ENCODE measurements around the gene NECAB3. TPM values are rescaled to one million over a fixed set of nuclear protein-coding genes. Genes with fewer than 3 reads are reported as not detected.

Gene NECAB3
- total RNA-seq, 1 donor from 2014 or later, result 146 TPM

DNA sequence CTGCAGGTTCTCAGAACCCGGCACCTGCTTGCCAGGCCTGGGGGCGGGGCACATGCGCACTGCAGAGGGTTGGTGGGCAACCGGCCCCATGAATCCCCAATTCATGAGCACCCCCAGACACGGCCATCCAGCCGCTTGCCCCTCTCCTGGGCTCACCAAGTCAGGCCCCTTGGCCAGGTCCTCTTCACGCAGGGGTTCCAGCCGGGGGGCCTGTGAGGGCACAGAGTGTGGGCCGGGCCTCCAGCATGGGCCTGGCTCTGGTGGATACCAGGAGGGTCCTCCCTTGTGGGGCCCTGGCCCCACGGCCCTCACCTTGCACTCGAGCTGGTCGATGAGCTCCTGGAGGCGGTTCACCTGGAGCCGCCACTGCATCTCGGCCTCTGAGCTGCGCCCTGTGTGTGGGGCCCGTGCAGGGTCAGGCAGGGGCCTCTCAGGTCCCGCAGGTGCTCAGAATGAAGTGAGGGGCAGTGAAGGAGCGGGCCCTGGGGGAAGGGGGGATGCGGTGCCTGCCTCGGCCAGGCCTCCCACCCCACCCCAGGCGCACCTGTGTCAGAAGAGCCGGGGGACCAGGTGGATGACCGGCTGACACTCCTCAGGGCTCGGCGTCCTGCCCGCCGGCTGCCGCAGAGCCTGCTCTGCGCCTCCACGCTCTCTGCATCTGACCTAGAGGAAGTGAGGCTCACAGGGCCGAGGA lies 14.7 kb downstream of the NECAB3 start:
- Mint-ChIP-seq H3K27me3 (ENCODE audit: unreplicated experiment) (peaks cover 6% of the 10 kb centered on the region), H3K27ac (ENCODE audit: unreplicated experiment) (no peak overlapping the region), H3K36me3 (ENCODE audit: unreplicated experiment) (no peaks in the 10 kb centered on the region), H3K4me3 (ENCODE audit: unreplicated experiment) (no peak overlapping the region), H3K9me3 (ENCODE audit: unreplicated experiment) (peaks cover 13% of the 10 kb centered on the region), H3K4me1 (ENCODE audit: low read depth, unreplicated experiment) (peaks cover 11% of the 10 kb centered on the region)
- peak; percentile 9 for DNase-seq
- TF ChIP-seq, protein P1, sequence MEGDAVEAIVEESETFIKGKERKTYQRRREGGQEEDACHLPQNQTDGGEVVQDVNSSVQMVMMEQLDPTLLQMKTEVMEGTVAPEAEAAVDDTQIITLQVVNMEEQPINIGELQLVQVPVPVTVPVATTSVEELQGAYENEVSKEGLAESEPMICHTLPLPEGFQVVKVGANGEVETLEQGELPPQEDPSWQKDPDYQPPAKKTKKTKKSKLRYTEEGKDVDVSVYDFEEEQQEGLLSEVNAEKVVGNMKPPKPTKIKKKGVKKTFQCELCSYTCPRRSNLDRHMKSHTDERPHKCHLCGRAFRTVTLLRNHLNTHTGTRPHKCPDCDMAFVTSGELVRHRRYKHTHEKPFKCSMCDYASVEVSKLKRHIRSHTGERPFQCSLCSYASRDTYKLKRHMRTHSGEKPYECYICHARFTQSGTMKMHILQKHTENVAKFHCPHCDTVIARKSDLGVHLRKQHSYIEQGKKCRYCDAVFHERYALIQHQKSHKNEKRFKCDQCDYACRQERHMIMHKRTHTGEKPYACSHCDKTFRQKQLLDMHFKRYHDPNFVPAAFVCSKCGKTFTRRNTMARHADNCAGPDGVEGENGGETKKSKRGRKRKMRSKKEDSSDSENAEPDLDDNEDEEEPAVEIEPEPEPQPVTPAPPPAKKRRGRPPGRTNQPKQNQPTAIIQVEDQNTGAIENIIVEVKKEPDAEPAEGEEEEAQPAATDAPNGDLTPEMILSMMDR (IDR thresholded peaks at IDR 0.05; ENCODE audit: partially characterized antibody, unreplicated experiment), result no peak

DNA sequence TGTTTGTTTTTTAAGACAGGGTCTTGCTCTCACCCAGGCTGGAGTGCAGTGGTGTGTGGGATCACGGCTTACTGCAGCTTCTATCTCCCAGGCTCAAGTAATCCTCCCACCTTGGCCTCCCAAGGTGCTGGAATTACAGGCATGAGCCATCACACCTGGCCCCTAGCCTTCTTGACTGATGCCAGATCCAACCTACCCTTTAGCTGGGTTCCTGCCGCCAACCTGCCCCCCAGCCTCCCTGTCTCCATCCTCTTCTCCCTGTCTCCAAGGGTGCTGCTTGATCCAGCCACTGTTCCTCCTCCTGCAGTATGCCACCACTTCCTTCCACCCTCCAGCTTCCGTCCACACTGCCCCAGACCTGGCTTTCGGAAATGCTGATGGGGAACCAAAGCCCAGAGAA lies 15.3 kb downstream of the NECAB3 start:
- Mint-ChIP-seq H3K27ac (ENCODE audit: unreplicated experiment) (no peak overlapping the region), H3K36me3 (ENCODE audit: unreplicated experiment) (no peaks in the 10 kb centered on the region), H3K4me1 (ENCODE audit: low read depth, unreplicated experiment) (peaks cover 9% of the 10 kb centered on the region), H3K9me3 (ENCODE audit: unreplicated experiment) (peaks cover 13% of the 10 kb centered on the region), H3K4me3 (ENCODE audit: unreplicated experiment) (no peak overlapping the region), H3K27me3 (ENCODE audit: unreplicated experiment) (peaks cover 7% of the 10 kb centered on the region)
- TF ChIP-seq, protein P1 (IDR thresholded peaks at IDR 0.05; ENCODE audit: partially characterized antibody, unreplicated experiment), result no peak
- DNase-seq, result peak; percentile 4

DNA sequence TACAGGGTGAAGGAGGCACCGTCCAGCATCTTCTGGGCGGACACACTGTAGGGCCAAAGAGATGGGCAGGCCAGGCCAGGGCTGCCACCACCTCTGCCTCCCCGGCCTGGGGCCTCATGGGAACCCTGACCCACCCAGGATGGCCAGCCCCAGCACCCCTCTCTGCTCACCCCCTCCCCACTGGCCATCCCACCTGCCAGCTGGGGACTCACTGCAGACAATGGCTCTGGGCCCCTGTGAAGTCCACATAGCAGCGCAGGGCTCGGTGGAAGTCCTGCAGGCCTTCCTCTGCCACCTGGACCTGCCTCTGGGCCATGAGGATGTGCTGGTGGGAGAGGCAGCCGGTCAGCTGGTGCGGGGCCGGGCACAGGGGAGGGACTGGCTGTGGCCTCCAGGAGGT lies 15.7 kb downstream of the NECAB3 start:
- Mint-ChIP-seq H3K9me3 (ENCODE audit: unreplicated experiment) (peaks cover 13% of the 10 kb centered on the region), H3K27ac (ENCODE audit: unreplicated experiment) (no peak overlapping the region), H3K27me3 (ENCODE audit: unreplicated experiment) (peaks cover 8% of the 10 kb centered on the region), H3K4me3 (ENCODE audit: unreplicated experiment) (no peak overlapping the region), H3K36me3 (ENCODE audit: unreplicated experiment) (no peaks in the 10 kb centered on the region), H3K4me1 (ENCODE audit: low read depth, unreplicated experiment) (peaks cover 14% of the 10 kb centered on the region)
- DNase-seq, result peak; percentile 10
- TF ChIP-seq, protein P1 (IDR thresholded peaks at IDR 0.05; ENCODE audit: partially characterized antibody, unreplicated experiment), result no peak

DNA sequence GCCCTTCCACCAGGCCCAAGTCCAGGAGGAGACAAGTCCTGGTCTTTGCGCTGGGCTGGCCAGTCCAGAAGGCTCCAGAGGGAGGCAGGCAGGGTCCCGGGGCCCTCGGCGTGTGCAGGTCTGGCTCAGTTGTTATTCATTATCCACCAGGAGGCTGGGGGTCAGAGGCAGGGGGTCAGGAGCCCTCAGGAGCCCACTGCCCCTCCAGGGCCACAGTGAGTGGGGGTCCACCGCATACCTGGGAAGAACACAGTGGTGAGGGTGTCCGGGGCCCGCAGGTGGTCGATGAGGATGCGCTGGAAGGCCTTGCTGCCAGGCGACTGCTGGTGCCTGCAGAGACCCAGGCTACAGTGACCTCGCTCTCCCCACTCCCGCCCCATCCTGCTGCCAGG lies 16.5 kb downstream of the NECAB3 start:
- H3K9me3 Mint-ChIP-seq (ENCODE audit: unreplicated experiment), result peaks cover 14% of the 10 kb centered on the region
- no peak overlapping the region for H3K27ac Mint-ChIP-seq (ENCODE audit: unreplicated experiment)
- no peak overlapping the region for H3K4me3 Mint-ChIP-seq (ENCODE audit: unreplicated experiment)
- H3K36me3 Mint-ChIP-seq (ENCODE audit: unreplicated experiment), result no peaks in the 10 kb centered on the region
- H3K4me1 Mint-ChIP-seq (ENCODE audit: low read depth, unreplicated experiment), result peaks cover 17% of the 10 kb centered on the region
- peaks cover 7% of the 10 kb centered on the region for H3K27me3 Mint-ChIP-seq (ENCODE audit: unreplicated experiment)
- peak; percentile 11 for DNase-seq
- TF ChIP-seq, protein P1 (IDR thresholded peaks at IDR 0.05; ENCODE audit: partially characterized antibody, unreplicated experiment), result no peak
